ENCODE measurements around the gene CCL28. TPM values are rescaled to one million over a fixed set of nuclear protein-coding genes. Genes with fewer than 3 reads are reported as not detected.
"Not testable (repeated sequence)": the region's sequence is repeated elsewhere in the genome, so short reads cannot be mapped to it uniquely, and the experiment has no call there.

Gene CCL28
- total RNA-seq, 4 donors from 2014 or later, result 17.1 to 115 (median 86.4) TPM

GRCh38 chr5:43367453-43367852, 44.7 kb downstream of the CCL28 start:
- in situ Hi-C loops (cut with MboI; ENCODE audit: low pct_ligation_motif_present in 1 of 4, low pct_unique_long_range_greater_than_20kb in 1 of 4, low sequenced_read_pairs in 3 of 4) (no loop called here), intact Hi-C loops (cut with DNase I; ENCODE audit: low total_unique reads) (no loop called here)
- WGBS, 2 donors (ENCODE audit: low coverage in 1 of 2), result 76 to 100% methylated on average over 1 to 3 of the region's 3 CpGs
- H3K27me3 ChIP-seq, result no peaks in the 10 kb centered on the region
- no peak for DNase-seq
- H3K4me3 ChIP-seq, result no peak overlapping the region
- TF ChIP-seq POLR2A (IDR thresholded peaks at IDR 0.05) (no peak), EP300 (IDR thresholded peaks at IDR 0.05; ENCODE audit: low read depth) (no peak), POLR2AphosphoS5 (IDR thresholded peaks at IDR 0.05) (no peak)
- TF ChIP-seq, protein P1, sequence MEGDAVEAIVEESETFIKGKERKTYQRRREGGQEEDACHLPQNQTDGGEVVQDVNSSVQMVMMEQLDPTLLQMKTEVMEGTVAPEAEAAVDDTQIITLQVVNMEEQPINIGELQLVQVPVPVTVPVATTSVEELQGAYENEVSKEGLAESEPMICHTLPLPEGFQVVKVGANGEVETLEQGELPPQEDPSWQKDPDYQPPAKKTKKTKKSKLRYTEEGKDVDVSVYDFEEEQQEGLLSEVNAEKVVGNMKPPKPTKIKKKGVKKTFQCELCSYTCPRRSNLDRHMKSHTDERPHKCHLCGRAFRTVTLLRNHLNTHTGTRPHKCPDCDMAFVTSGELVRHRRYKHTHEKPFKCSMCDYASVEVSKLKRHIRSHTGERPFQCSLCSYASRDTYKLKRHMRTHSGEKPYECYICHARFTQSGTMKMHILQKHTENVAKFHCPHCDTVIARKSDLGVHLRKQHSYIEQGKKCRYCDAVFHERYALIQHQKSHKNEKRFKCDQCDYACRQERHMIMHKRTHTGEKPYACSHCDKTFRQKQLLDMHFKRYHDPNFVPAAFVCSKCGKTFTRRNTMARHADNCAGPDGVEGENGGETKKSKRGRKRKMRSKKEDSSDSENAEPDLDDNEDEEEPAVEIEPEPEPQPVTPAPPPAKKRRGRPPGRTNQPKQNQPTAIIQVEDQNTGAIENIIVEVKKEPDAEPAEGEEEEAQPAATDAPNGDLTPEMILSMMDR (IDR thresholded peaks at IDR 0.05), result no peak
- no peak overlapping the region for H3K27ac ChIP-seq
- no peaks in the 10 kb centered on the region for H3K4me1 ChIP-seq
- no peaks in the 10 kb centered on the region for H3K36me3 ChIP-seq
- H3K9me3 ChIP-seq, result no peaks in the 10 kb centered on the region

DNA sequence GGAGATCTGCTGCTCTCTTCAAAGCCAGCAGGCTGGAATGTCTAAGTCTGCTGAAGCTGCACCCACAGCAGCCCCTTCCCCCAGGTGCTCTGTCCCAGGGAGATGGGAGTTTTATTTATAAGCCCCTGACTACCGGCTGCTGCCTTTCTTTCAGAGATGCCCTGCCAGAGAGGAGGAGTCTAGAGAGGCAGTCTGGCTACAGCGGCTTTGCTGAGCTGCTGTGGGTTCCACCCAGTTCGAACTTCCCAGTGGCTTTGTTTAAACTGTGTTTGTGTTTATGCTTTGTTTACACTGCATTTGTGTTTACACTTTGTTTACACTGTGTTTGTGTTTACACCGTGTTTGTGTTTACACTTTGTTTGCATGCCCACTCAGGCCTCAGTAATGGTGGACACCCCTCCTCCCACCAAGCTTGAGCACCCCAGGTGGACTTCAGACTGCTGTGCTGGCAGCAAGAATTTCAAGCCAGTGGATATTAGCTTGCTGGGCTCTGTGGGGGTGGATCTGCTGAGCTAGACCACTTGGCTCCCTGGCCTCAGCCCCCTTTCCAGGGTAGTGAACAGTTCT, 45.4 kb downstream of the CCL28 start:
- H3K27ac ChIP-seq; H3K27me3 ChIP-seq; intact Hi-C loops (cut with DNase I; ENCODE audit: low total_unique reads); in situ Hi-C loops (cut with MboI; ENCODE audit: low pct_ligation_motif_present in 1 of 4, low pct_unique_long_range_greater_than_20kb in 1 of 4, low sequenced_read_pairs in 3 of 4); DNase-seq; H3K9me3 ChIP-seq; H3K4me3 ChIP-seq; H3K36me3 ChIP-seq; H3K4me1 ChIP-seq: not testable (repeated sequence)
- 53 to 68% methylated on average over 2 to 4 of the region's 4 CpGs for WGBS, 2 donors (ENCODE audit: low coverage in 1 of 2)

DNA sequence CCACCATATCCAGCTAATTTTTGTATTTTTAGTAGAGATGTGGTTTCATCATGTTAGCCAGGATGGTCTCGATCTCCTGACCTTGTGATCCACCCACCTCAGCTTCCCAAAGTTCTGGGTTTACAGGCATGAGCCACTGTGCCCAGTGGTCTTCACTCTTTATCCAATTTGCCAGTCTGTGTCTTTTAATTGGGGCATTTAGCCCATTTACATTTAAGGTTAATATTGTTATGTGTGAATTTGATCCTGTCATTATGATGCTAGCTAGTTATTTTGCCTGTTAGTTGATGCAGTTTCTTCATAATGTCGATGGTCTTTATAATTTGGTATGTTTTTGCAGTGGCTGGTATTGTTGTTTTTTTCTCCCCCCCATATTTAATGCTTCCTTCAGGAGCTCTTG, 47.0 kb downstream of the CCL28 start:
- H3K4me3 ChIP-seq; DNase-seq; H3K9me3 ChIP-seq; H3K4me1 ChIP-seq; intact Hi-C loops (cut with DNase I; ENCODE audit: low total_unique reads); in situ Hi-C loops (cut with MboI; ENCODE audit: low pct_ligation_motif_present in 1 of 4, low pct_unique_long_range_greater_than_20kb in 1 of 4, low sequenced_read_pairs in 3 of 4); H3K27ac ChIP-seq; H3K27me3 ChIP-seq; H3K36me3 ChIP-seq: not testable (repeated sequence)
- WGBS, 2 donors (ENCODE audit: low coverage in 1 of 2), result 83 to 86% methylated on average over 1 to 2 of the region's 2 CpGs

- Histone ChIP-seq H3K4me1 (no peaks in the 10 kb centered on the region), H3K4me3 (no peak overlapping the region), H3K27me3 (no peaks in the 10 kb centered on the region), H3K36me3 (no peaks in the 10 kb centered on the region), H3K27ac (no peak overlapping the region), H3K9me3 (peaks cover 9% of the 10 kb centered on the region in 2 donors)
- TF ChIP-seq POLR2AphosphoS5 (IDR thresholded peaks at IDR 0.05) (no peak), POLR2A (IDR thresholded peaks at IDR 0.05) (no peak), EP300 (IDR thresholded peaks at IDR 0.05; ENCODE audit: low read depth) (no peak)
- TF ChIP-seq, protein P1 (IDR thresholded peaks at IDR 0.05), result no peak
- 42 to 63% methylated on average over 2 of the region's 2 CpGs for WGBS, 2 donors (ENCODE audit: low coverage in 1 of 2)
- DNase-seq, result no peak
- intact Hi-C loops (cut with DNase I; ENCODE audit: low total_unique reads) (no loop called here), in situ Hi-C loops (cut with MboI; ENCODE audit: low pct_ligation_motif_present in 1 of 4, low pct_unique_long_range_greater_than_20kb in 1 of 4, low sequenced_read_pairs in 3 of 4) (no loop called here)
These were observed 48.6 kb downstream of the CCL28 start for GRCh38 chr5:43363445-43364152.

DNA sequence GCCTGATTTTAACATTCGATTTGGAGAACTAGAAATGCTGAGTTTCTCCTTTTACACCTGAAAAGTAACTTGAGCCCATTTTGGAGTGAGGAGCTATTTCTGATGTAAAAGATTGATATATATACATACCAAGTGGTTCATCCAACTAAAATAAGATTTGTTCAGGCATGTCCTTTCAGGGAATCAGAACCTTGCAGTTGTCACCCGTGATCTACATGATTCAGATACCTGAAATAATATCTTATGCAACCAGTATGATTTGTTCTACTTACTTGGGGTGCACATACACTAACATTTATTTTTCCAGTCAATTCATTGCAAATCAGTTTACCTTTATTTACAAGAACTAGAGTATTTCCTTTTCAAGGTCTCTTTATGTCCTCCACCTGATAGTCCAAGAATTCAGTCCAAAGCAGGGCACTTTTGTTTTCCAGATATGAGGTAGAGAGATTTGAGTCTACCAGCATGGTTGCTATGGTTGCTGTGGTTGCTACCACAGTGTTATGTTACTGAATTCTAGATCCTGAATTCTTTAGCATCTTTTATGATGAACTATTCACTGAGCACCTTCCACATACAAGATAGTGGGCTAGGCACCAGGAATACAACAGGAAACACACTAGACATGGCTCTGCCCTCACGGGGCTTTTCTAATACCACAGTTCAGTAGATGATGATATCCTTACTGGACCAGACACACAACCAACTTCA, 49.3 kb downstream of the CCL28 start:
- DNase-seq, result no peak
- no peak overlapping the region for H3K27ac ChIP-seq
- H3K4me3 ChIP-seq, result no peak overlapping the region
- WGBS, 2 donors (ENCODE audit: low coverage in 1 of 2), result 82 to 100% methylated on average over 2 to 3 of the region's 3 CpGs
- H3K4me1 ChIP-seq, result no peaks in the 10 kb centered on the region
- peaks cover 9% of the 10 kb centered on the region in 2 donors for H3K9me3 ChIP-seq
- no peaks in the 10 kb centered on the region for H3K36me3 ChIP-seq
- TF ChIP-seq, protein P1 (IDR thresholded peaks at IDR 0.05), result no peak
- TF ChIP-seq POLR2AphosphoS5 (IDR thresholded peaks at IDR 0.05), result no peak
- TF ChIP-seq EP300 (IDR thresholded peaks at IDR 0.05; ENCODE audit: low read depth), result no peak
- TF ChIP-seq POLR2A (IDR thresholded peaks at IDR 0.05), result no peak
- H3K27me3 ChIP-seq, result no peaks in the 10 kb centered on the region
- intact Hi-C loops (cut with DNase I; ENCODE audit: low total_unique reads), result no loop called here
- in situ Hi-C loops (cut with MboI; ENCODE audit: low pct_ligation_motif_present in 1 of 4, low pct_unique_long_range_greater_than_20kb in 1 of 4, low sequenced_read_pairs in 3 of 4), result no loop called here

All from transverse colon (tissue), 4 donors.